ENCODE measurements around the gene NFATC1.

NFATC1 gene

DNA sequence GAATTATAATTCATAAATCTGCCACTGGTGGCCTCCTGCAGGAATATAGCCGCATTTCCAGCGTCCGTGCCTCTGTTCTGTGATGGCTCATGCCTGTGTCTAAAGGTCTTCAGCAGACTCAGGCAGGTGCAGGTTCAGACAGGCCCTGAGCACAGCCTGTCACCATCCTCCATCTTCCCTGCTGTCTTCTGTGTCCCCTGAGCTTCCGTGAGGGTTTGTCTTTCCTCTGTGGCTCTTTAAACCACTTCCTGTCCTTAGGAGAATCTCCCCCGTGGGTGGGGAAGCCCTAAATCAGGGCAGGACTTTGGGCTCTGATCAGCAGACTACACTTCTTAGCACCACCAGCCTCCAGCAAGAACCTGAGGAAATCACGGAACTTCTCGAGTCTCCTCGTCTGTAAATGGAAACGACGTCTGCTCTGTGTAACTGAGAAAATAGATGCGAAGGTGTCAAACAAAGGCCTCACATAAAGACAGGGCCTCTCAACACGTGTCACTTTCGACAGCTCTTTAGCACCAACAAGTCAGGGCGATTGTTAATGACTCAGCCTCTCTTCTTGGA is 24.1 kb upstream of the NFATC1 start:
- Histone ChIP-seq H3K9me3 (no peaks in the 10 kb centered on the region), H3K4me3 (ENCODE audit: low read depth in 1 of 2, low read length in 1 of 2) (no peak overlapping the region), H3K36me3 (peaks cover 20% of the 10 kb centered on the region), H3K27me3 (no peaks in the 10 kb centered on the region), H3K4me1 (ENCODE audit: control insufficient read depth in 1 of 2, insufficient read depth in 1 of 2, low read depth in 1 of 2, low read length in 1 of 2) (peaks cover 0 to 4% of the 10 kb centered on the region in 2 experiments), H3K27ac (no peak overlapping the region)
- TF ChIP-seq, protein P1, sequence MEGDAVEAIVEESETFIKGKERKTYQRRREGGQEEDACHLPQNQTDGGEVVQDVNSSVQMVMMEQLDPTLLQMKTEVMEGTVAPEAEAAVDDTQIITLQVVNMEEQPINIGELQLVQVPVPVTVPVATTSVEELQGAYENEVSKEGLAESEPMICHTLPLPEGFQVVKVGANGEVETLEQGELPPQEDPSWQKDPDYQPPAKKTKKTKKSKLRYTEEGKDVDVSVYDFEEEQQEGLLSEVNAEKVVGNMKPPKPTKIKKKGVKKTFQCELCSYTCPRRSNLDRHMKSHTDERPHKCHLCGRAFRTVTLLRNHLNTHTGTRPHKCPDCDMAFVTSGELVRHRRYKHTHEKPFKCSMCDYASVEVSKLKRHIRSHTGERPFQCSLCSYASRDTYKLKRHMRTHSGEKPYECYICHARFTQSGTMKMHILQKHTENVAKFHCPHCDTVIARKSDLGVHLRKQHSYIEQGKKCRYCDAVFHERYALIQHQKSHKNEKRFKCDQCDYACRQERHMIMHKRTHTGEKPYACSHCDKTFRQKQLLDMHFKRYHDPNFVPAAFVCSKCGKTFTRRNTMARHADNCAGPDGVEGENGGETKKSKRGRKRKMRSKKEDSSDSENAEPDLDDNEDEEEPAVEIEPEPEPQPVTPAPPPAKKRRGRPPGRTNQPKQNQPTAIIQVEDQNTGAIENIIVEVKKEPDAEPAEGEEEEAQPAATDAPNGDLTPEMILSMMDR (IDR thresholded peaks at IDR 0.05), result no peak

DNA sequence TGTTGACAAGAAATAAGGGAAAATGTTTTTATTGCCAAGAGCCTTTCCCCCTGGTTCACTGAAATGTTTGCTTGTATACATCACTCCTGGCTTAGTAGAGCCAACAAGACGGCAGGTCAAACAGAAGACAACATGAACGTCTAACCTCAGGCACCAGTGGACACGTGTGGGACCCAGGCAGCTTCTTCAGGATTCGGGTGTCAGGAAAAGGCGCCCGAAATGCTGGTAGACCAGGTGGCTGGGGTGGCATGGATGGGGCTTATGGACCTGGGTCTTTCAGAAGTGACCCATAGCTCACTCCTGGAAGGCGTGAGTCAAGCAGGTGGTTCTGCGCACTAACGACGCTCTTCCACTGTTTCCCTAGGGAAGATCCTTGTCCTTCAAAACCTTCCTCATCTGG is 23.3 kb upstream of the NFATC1 start:
- Histone ChIP-seq H3K27me3 (no peaks in the 10 kb centered on the region), H3K4me1 (ENCODE audit: control insufficient read depth in 1 of 2, insufficient read depth in 1 of 2, low read depth in 1 of 2, low read length in 1 of 2) (peaks cover 0 to 4% of the 10 kb centered on the region in 2 experiments), H3K9me3 (no peaks in the 10 kb centered on the region), H3K4me3 (ENCODE audit: low read depth in 1 of 2, low read length in 1 of 2) (no peak overlapping the region), H3K27ac (no peak overlapping the region), H3K36me3 (peaks cover 27% of the 10 kb centered on the region)
- TF ChIP-seq, protein P1 (IDR thresholded peaks at IDR 0.05), result no peak

DNA sequence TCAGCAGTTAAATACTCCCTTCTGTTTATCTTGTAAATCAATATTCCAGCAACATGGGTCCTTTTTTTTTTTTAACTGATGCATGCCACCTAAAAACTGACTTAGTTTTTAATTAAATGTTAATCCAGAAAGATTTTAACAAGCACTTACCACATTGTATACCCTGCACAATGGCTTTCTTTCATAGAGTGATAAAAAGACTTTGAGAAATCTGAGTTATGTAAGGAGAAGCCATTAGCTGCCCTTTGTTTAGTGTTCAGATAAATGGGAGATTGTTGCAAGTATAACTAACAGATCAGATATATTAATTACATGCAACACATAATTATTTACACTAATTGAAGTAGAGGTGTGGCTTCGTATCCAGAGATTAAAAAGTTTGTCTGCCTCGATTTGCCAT is 22.7 kb upstream of the NFATC1 start:
- Histone ChIP-seq H3K4me3 (ENCODE audit: low read depth in 1 of 2, low read length in 1 of 2) (no peak overlapping the region), H3K9me3 (no peaks in the 10 kb centered on the region), H3K27me3 (no peaks in the 10 kb centered on the region), H3K4me1 (ENCODE audit: control insufficient read depth in 1 of 2, insufficient read depth in 1 of 2, low read depth in 1 of 2, low read length in 1 of 2) (peaks cover 0 to 4% of the 10 kb centered on the region in 2 experiments), H3K36me3 (peaks cover 30% of the 10 kb centered on the region), H3K27ac (no peak overlapping the region)
- TF ChIP-seq, protein P1 (IDR thresholded peaks at IDR 0.05), result no peak

DNA sequence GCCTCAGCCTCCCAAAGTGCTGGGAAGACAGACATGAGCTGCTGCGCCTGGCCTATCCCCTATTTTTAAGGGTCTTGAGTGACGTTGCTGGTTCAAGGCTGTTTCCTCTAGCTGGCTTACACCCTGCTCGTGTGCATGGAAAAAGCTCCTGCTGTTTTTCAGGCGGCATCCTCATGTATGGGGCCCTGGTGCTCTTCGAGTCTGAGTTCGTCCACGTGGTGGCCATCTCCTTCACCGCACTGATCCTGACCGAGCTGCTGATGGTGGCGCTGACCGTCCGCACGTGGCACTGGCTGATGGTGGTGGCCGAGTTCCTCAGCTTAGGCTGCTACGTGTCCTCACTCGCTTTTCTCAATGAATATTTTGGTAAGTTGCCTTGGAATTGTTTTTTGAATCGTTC is 22.0 kb upstream of the NFATC1 start:
- no peak overlapping the region for H3K27ac ChIP-seq
- H3K4me1 ChIP-seq (ENCODE audit: control insufficient read depth in 1 of 2, insufficient read depth in 1 of 2, low read depth in 1 of 2, low read length in 1 of 2), result peaks cover 0 to 1% of the 10 kb centered on the region in 2 experiments
- H3K27me3 ChIP-seq, result no peaks in the 10 kb centered on the region
- peaks cover 37% of the 10 kb centered on the region for H3K36me3 ChIP-seq
- no peak overlapping the region for H3K4me3 ChIP-seq (ENCODE audit: low read depth in 1 of 2, low read length in 1 of 2)
- TF ChIP-seq, protein P1 (IDR thresholded peaks at IDR 0.05), result no peak
- no peaks in the 10 kb centered on the region for H3K9me3 ChIP-seq

DNA sequence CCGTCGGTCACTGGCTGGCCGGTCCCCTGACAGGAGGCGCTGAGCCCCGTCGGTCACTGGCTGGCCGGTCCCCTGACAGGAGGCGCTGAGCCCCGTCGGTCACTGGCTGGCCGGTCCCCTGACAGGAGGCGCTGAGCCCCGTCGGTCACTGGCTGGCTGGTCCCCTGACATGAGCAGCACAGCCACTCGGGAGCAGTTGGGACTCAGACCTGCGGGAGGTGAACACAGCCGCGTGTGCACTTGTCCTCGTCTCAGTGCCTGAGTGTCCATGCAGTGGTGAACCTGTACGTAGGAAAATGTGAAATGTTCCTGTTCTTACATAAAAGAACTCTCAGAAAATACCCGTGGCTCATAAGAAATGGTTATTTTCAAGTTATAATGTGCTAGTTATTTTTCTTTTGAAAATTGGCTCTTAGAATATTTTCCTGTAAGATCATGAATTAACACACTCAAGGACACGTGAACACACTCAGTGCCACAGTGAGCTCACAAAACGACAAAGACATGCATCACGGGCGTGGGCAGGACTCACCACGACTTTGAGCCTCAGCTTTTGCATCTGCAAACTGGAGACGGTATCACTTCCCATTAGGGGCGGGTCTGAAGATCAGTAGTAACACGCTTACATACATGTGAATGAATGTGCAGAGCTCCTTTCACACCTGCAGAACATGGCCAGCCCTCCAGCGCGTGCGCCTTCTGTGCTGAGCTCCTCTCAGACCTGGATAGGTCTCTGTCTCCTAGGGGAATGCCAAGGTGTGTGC is 21.1 kb upstream of the NFATC1 start:
- Histone ChIP-seq H3K36me3 (peaks cover 37% of the 10 kb centered on the region), H3K4me1 (ENCODE audit: control insufficient read depth in 1 of 2, insufficient read depth in 1 of 2, low read depth in 1 of 2, low read length in 1 of 2) (peaks cover 3 to 5% of the 10 kb centered on the region in 2 experiments)
- TF ChIP-seq, protein P1 (IDR thresholded peaks at IDR 0.05), result no peak

More for the DNA sequence above, 21.1 kb upstream of the NFATC1 start:
- Histone ChIP-seq H3K9me3 (no peaks in the 10 kb centered on the region), H3K4me3 (ENCODE audit: low read depth in 1 of 2, low read length in 1 of 2) (no peak overlapping the region), H3K27me3 (no peaks in the 10 kb centered on the region), H3K27ac (no peak overlapping the region)
